Thyroid gland (tissue), 4 donors: ENCODE measurements around the gene ZNF750.

Experiments
- CTCF ChIP-seq, 6 experiments: fragments of 200-600 bp in 3 of 6; fragments of 450-650 bp in 3 of 6; sonication (generic) in 3 of 6; IDR thresholded peaks; one replicate each; pipeline ENCODE4 v1.5.1; 2016 to 2019; ENCODE audit warnings: antibody characterized with exemption in 6 of 6, mild to moderate bottlenecking in 2 of 6, inconsistent platforms in 1 of 6, moderate library complexity in 1 of 6
- POLR2A ChIP-seq, 2 donors: fragments of 450-650 bp; IDR thresholded peaks; one replicate each; pipeline ENCODE4 v1.6.1; 2017; ENCODE audit warnings: antibody characterized with exemption in 2 of 2, mild to moderate bottlenecking in 2 of 2, moderate library complexity in 1 of 2

GRCh38 chr17:82826211-82826610 is 13.6 kb downstream of the ZNF750 start:
- TF ChIP-seq CTCF (IDR thresholded peaks at IDR 0.05) (no peak), POLR2A (IDR thresholded peaks at IDR 0.05) (no peak)
